Measurements from ENCODE around the gene FRMD4A.

FRMD4A gene

GRCh38 chr10:14009371-14010100 lies 321.2 kb downstream of the FRMD4A start:
- Histone ChIP-seq H3K4me3 (peak overlapping the region; percentile 1 to 38 (median 16)), H3K27ac (peak overlapping the region in 14 of 21 experiments; percentile 25 to 75 (median 60))

- H3K4me3 ChIP-seq = peak overlapping the region in 5 of 7 experiments; percentile 16 to 38 (median 25)
- peak overlapping the region in 12 of 21 experiments; percentile 6 to 75 (median 61) for H3K27ac ChIP-seq
Measured at GRCh38 chr10:14008740-14009080, 322.0 kb downstream of the FRMD4A start.

GRCh38 chr10:14004536-14004935 lies 326.2 kb downstream of the FRMD4A start:
- H3K4me3 ChIP-seq = no peak overlapping the region
- H3K27ac ChIP-seq = no peak overlapping the region

GRCh38 chr10:14003517-14004184 lies 327.1 kb downstream of the FRMD4A start:
- Histone ChIP-seq H3K27ac (no peak overlapping the region), H3K4me3 (no peak overlapping the region)

GRCh38 chr10:14001298-14002040 lies 329.3 kb downstream of the FRMD4A start:
- Histone ChIP-seq H3K27ac (no peak overlapping the region), H3K4me3 (no peak overlapping the region)

- Histone ChIP-seq H3K27ac (no peak overlapping the region), H3K4me3 (no peak overlapping the region)
Measured at GRCh38 chr10:13998163-13998835, 332.4 kb downstream of the FRMD4A start.

- H3K27ac ChIP-seq = no peak overlapping the region
Measured at GRCh38 chr10:13997650-13998049, 333.1 kb downstream of the FRMD4A start.

GRCh38 chr10:13994932-13995331 lies 335.8 kb downstream of the FRMD4A start:
- H3K4me3 ChIP-seq = no peak overlapping the region
- H3K27ac ChIP-seq = no peak overlapping the region

More at GRCh38 chr10:13997650-13998049, 333.1 kb downstream of the FRMD4A start:
- H3K4me3 ChIP-seq = no peak overlapping the region

GRCh38 chr10:13993673-13994089 lies 337.0 kb downstream of the FRMD4A start:
- Histone ChIP-seq H3K27ac (peak overlapping the region in 1 of 21 experiments; percentile 14), H3K4me3 (no peak overlapping the region)

GRCh38 chr10:13993169-13993568 lies 337.6 kb downstream of the FRMD4A start:
- no peak overlapping the region for H3K4me3 ChIP-seq

GRCh38 chr10:13991353-13991752 lies 339.4 kb downstream of the FRMD4A start:
- Histone ChIP-seq H3K4me3 (no peak overlapping the region), H3K27ac (peak overlapping the region in 9 of 21 experiments; percentile 21 to 72 (median 41))

More at GRCh38 chr10:13993169-13993568, 337.6 kb downstream of the FRMD4A start:
- peak overlapping the region in 1 of 21 experiments; percentile 14 for H3K27ac ChIP-seq

GRCh38 chr10:13990946-13991345 lies 339.8 kb downstream of the FRMD4A start:
- Histone ChIP-seq H3K27ac (peak overlapping the region in 11 of 21 experiments; percentile 9 to 78 (median 55)), H3K4me3 (no peak overlapping the region)

GRCh38 chr10:13990392-13990805 lies 340.3 kb downstream of the FRMD4A start:
- Histone ChIP-seq H3K4me3 (no peak overlapping the region), H3K27ac (peak overlapping the region in 12 of 21 experiments; percentile 4 to 78 (median 46))

GRCh38 chr10:13989616-13990015 lies 341.1 kb downstream of the FRMD4A start:
- Histone ChIP-seq H3K4me3 (no peak overlapping the region), H3K27ac (peak overlapping the region in 7 of 21 experiments; percentile 18 to 78 (median 65))

- Histone ChIP-seq H3K4me3 (no peak overlapping the region), H3K27ac (peak overlapping the region in 4 of 21 experiments; percentile 1 to 53 (median 26))
Measured at GRCh38 chr10:13987446-13987845, 343.3 kb downstream of the FRMD4A start.

GRCh38 chr10:13984647-13985155 lies 346.0 kb downstream of the FRMD4A start:
- Histone ChIP-seq H3K4me3 (no peak overlapping the region), H3K27ac (peak overlapping the region in 1 of 21 experiments; percentile 25)

GRCh38 chr10:13983035-13983434 lies 347.7 kb downstream of the FRMD4A start:
- no peak overlapping the region for H3K4me3 ChIP-seq
- no peak overlapping the region for H3K27ac ChIP-seq

GRCh38 chr10:13978533-13979115 lies 352.1 kb downstream of the FRMD4A start:
- Histone ChIP-seq H3K27ac (peak overlapping the region in 3 of 21 experiments; percentile 4 to 60 (median 18)), H3K4me3 (no peak overlapping the region)

Measured in skin epidermis (tissue), 12 donors.